Hepatocyte (in vitro differentiated cells): ENCODE results near the gene CCZ1. TPM values are rescaled to one million over a fixed set of nuclear protein-coding genes. Genes with fewer than 3 reads are reported as not detected.
"Not testable (repeated sequence)": the region's sequence is repeated elsewhere in the genome, so short reads cannot be mapped to it uniquely, and the experiment has no call there.

Source experiments
- DNase-seq: peaks from one replicate; pipeline ENCODE4 v3.0.0-alpha.2; 2016; ENCODE audit warnings: low spot score
- H2AFZ ChIP-seq: fragments of 200-600 bp; sonication (generic); 2 replicates; pipeline ENCODE4 v1.6.0; 2016; ENCODE audit warnings: antibody characterized with exemption, mild to moderate bottlenecking
- H3K27ac ChIP-seq: fragments of 200-600 bp; sonication (generic); 2 replicates; pipeline ENCODE4 v1.5.1; 2016; ENCODE audit warnings: mild to moderate bottlenecking
- H3K27me3 ChIP-seq: fragments of 200-600 bp; sonication (generic); 2 replicates; pipeline ENCODE4 v1.6.1; 2016
- H3K36me3 ChIP-seq: fragments of 200-600 bp; sonication (generic); replicated peaks from 2 replicates; pipeline ENCODE4 v1.5.1; 2016; ENCODE audit warnings: low read depth; ENCODE audit not compliant: insufficient read depth
- H3K4me1 ChIP-seq: fragments of 200-600 bp; sonication (generic); 2 replicates; pipeline ENCODE4 v1.5.1; 2016; ENCODE audit warnings: mild to moderate bottlenecking, moderate library complexity; ENCODE audit not compliant: insufficient read depth
- H3K4me2 ChIP-seq: fragments of 200-600 bp; sonication (generic); 2 replicates; pipeline ENCODE4 v1.6.0; 2016
- H3K4me3 ChIP-seq: fragments of 200-600 bp; sonication (generic); 2 replicates; pipeline ENCODE4 v1.5.1; 2016; ENCODE audit warnings: mild to moderate bottlenecking
- H3K79me2 ChIP-seq: fragments of 200-600 bp; sonication (generic); 2 replicates; pipeline ENCODE4 v1.6.0; 2017; ENCODE audit warnings: mild to moderate bottlenecking
- H3K9me2 ChIP-seq: fragments of 200-600 bp; sonication (generic); replicated peaks from 2 replicates; pipeline ENCODE4 v1.6.0; 2017; ENCODE audit warnings: mild to moderate bottlenecking; ENCODE audit not compliant: insufficient read depth
- H3K9me3 ChIP-seq: fragments of 200-600 bp; sonication (generic); 2 replicates; pipeline ENCODE4 v1.5.1; 2016; ENCODE audit warnings: low read depth, mild to moderate bottlenecking
- H4K20me1 ChIP-seq: fragments of 200-600 bp; sonication (generic); 2 replicates; pipeline ENCODE4 v1.6.0; 2016; ENCODE audit warnings: mild to moderate bottlenecking; ENCODE audit not compliant: insufficient read depth, poor library complexity, severe bottlenecking
- WGBS: methylation state at CpG from one replicate; pipeline ENCODE4 v1.1.6; 2016; ENCODE audit warnings: low lambda C conversion rate; ENCODE audit errors: missing lambda C conversion rate; 5-methylcytosine and 5-hydroxymethylcytosine counted together
- polyA plus RNA-seq: library from polyadenylated mRNA; unstranded; fragments of >200 nt; fragmentation: Nextera tagmentation; extraction: Ambion mirVana; gene quantifications from 2 replicates; pipeline ENCODE4 v1.2.1, GENCODE V29; 2016
- small RNA-seq: library from RNA; depleted of rRNA; stranded (forward); fragments of <200 nt; gene quantifications from one replicate; pipeline ENCODE3, GENCODE V24; 2014
- total RNA-seq: library from RNA; depleted of rRNA; stranded (reverse); fragments of >200 nt; gene quantifications from 2 replicates; pipeline ENCODE4 v1.2.3, GENCODE V29; 2014

The CCZ1 gene
- total and polyA plus RNA-seq, 2 experiments from 2014 or later: 64.1 to 71.6 TPM

DNA sequence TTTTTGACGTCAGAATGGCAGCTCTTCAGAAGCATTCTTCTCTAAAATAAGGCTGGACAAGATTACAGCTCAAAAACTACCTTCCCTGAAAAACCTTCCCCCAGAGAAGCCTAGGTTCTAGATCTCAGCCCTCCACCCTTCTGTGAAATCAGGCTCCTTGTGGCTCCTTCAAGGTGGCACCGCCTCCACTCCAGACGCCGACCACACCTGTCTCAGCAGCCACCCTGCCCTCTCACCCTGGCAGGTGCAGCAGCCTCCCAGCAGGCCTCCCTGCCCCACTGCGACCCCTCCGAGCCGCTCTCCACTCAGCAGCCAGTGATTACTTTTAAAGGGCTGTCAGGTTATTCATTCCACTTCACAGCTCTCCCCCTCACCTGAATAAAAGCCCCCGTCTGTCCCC is 75.0 kb downstream of the CCZ1 start:
- not testable (repeated sequence) for H2AFZ ChIP-seq, H3K4me2 ChIP-seq, H3K36me3 ChIP-seq, DNase-seq, H3K9me3 ChIP-seq, H3K9me2 ChIP-seq, H3K27ac ChIP-seq, H3K79me2 ChIP-seq, H3K4me3 ChIP-seq, H3K4me1 ChIP-seq, H3K27me3 ChIP-seq, H4K20me1 ChIP-seq
- no CpG with 5 or more reads among the region's 8 CpGs for WGBS

Small RNA genes lying within 50 kb of the gene (small RNA-seq; reads per million reads assigned to genes)
- not detected for gene RN7SL556P

Other genes starting within 250 kb of the CCZ1 start
- 34.8 and 35.3 TPM in 2 replicates for gene RNF216, start 117.1 kb upstream of the CCZ1 start, total RNA-seq
- gene RNF216, start 117.1 kb upstream of the CCZ1 start, polyA plus RNA-seq: 25.2 and 27.7 TPM in 2 replicates
- not detected in 2 replicates for gene OCM, start 17.9 kb upstream of the CCZ1 start, total RNA-seq
- gene OCM, start 17.9 kb upstream of the CCZ1 start, polyA plus RNA-seq: 0.37 TPM in 1 of 2 replicates, not detected in the other
- gene RSPH10B, start 72.0 kb downstream of the CCZ1 start, total RNA-seq: not detected in 2 replicates
- not detected in 2 replicates for gene RSPH10B, start 72.0 kb downstream of the CCZ1 start, polyA plus RNA-seq
- 13.9 and 15.9 TPM in 2 replicates for gene PMS2, start 110.3 kb downstream of the CCZ1 start, total RNA-seq
- gene PMS2, start 110.3 kb downstream of the CCZ1 start, polyA plus RNA-seq: 5.8 and 6.2 TPM in 2 replicates
- 55.1 and 55.4 TPM in 2 replicates for gene AIMP2, start 110.5 kb downstream of the CCZ1 start, total RNA-seq
- gene AIMP2, start 110.5 kb downstream of the CCZ1 start, polyA plus RNA-seq: 52.7 and 57.9 TPM in 2 replicates
- not detected in 2 replicates for gene ANKRD61, start 132.6 kb downstream of the CCZ1 start, total RNA-seq
- gene ANKRD61, start 132.6 kb downstream of the CCZ1 start, polyA plus RNA-seq: 0.33 and 0.81 TPM in 2 replicates
- gene EIF2AK1, start 160.4 kb downstream of the CCZ1 start, total RNA-seq: 148 and 180 TPM in 2 replicates
- 87.3 and 104 TPM in 2 replicates for gene EIF2AK1, start 160.4 kb downstream of the CCZ1 start, polyA plus RNA-seq
- 6.0 and 6.5 TPM in 2 replicates for gene USP42, start 206.2 kb downstream of the CCZ1 start, total RNA-seq
- gene USP42, start 206.2 kb downstream of the CCZ1 start, polyA plus RNA-seq: 8.0 and 10.0 TPM in 2 replicates